Measurements from ENCODE around the gene NFIX. TPM values are rescaled to one million over a fixed set of nuclear protein-coding genes. Genes with fewer than 3 reads are reported as not detected.

NFIX gene
- total and polyA plus RNA-seq, 2 donors (not counting 3 experiments of a cell fraction or from before 2014, with no cell fraction given), result 9.8 to 37.7 TPM

DNA sequence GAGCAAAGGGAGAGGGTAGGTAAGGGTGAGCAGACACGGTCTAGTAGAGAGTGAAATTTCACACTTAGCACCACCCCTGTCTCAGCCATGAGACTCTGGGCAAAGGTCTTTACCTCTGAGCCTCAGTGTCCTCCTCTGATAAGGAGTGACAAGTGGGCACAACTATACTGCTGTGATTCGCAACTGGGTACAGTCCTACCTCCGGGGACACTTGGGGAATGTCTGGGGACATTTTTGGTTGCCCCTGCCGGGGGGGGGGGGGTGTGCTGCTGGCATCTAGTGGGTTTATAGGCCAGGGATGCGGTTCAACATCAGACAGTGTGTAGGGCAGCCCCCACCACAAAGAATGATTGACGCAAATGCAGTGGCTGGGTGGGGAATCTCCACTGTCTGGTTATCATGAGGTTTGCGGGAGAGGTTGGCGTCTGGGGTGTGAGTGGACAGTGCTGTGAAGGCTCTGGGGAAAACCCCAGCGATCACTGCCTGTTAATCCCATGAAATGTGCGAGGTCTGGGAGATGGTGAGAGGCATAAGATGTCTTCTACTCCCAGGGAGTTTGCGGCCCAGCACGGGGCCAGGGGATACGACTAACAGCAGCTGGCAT is 127.1 kb downstream of the NFIX start:
- Histone ChIP-seq H3K4me2 (ENCODE audit: insufficient read depth, low read length) (no peak overlapping the region), H3K4me1 (ENCODE audit: control insufficient read depth, extremely low read depth, insufficient read depth, low read length) (peaks cover 8% of the 10 kb centered on the region), H3K9me3 (replicated peaks; ENCODE audit: control insufficient read depth, insufficient read depth, low read length) (no peaks in the 10 kb centered on the region), H3K36me3 (ENCODE audit: control insufficient read depth in 2 of 2, extremely low read depth in 1 of 2, insufficient read depth in 2 of 2, low read length in 2 of 2) (peaks cover 0 to 7% of the 10 kb centered on the region in 2 experiments), H3K27ac (ENCODE audit: insufficient read depth, low read depth, low read length) (no peak overlapping the region), H3K27me3 (ENCODE audit: control insufficient read depth in 2 of 2, insufficient read depth in 2 of 2, low read length in 2 of 2) (no peaks in the 10 kb centered on the region), H3K9me1 (replicated peaks; ENCODE audit: control insufficient read depth, extremely low read depth, insufficient read depth, low read length) (no peaks in the 10 kb centered on the region), H2AFZ (ENCODE audit: low read depth, low read length) (no peak overlapping the region), H4K20me1 (replicated peaks; ENCODE audit: control insufficient read depth, extremely low read depth, insufficient read depth, low read length) (no peaks in the 10 kb centered on the region), H3K4me3 (replicated peaks in 1 of 3; ENCODE audit: insufficient read depth in 1 of 3, low read depth in 1 of 3, low read length in 3 of 3) (no peak overlapping the region), H3K79me2 (ENCODE audit: control insufficient read depth, insufficient read depth, low read length) (peaks cover 81% of the 10 kb centered on the region), H3K9ac (replicated peaks; ENCODE audit: extremely low read depth, insufficient read depth, low read length) (no peak overlapping the region)
- POLR2A ChIA-PET, result no interaction called here
- DNase-seq (ENCODE audit: low read depth, low spot score) (no peak), FAIRE-seq (no peak)
- CTCF ChIA-PET, result no interaction called here
- BruUV-seq (replicated peaks), result no TSS peak
- dilution Hi-C loops (cut with MboI; ENCODE audit: extremely low pct_ligation_motif_present, low sequenced_read_pairs) (no loop called here), intact Hi-C loops (cut with micrococcal nuclease) (no loop called here)
- TF ChIP-seq MYC (IDR thresholded peaks at IDR 0.05; ENCODE audit: low read depth, low read length) (no peak), GATA2 (IDR thresholded peaks at IDR 0.05; ENCODE audit: insufficient read depth, insufficient read length, low read depth, low read length) (no peak), POLR2A (IDR thresholded peaks at IDR 0.05; ENCODE audit: low read depth, low read length) (no peak), POLR2AphosphoS5 (IDR thresholded peaks at IDR 0.05; ENCODE audit: insufficient read depth, low read depth, low read length) (no peak), EZH2 (IDR thresholded peaks at IDR 0.05; ENCODE audit: borderline replicate concordance, low read depth, low read length, severe bottlenecking) (no peak), MAX (IDR thresholded peaks at IDR 0.05; ENCODE audit: insufficient read depth, insufficient read length) (no peak), JUN (IDR thresholded peaks at IDR 0.05; ENCODE audit: borderline replicate concordance, insufficient read depth, insufficient read length, low read depth) (no peak), FOS (IDR thresholded peaks at IDR 0.05; ENCODE audit: borderline replicate concordance, insufficient read depth, low read length) (no peak), CTCF (IDR thresholded peaks at IDR 0.05; ENCODE audit: extremely low read depth in 1 of 2, insufficient read depth in 1 of 2, low read depth in 1 of 2, low read length in 2 of 2) (no peak)

Measured in endothelial cell of umbilical vein (primary cell).